ENCODE results near the gene FUBP1. TPM values are rescaled to one million over a fixed set of nuclear protein-coding genes. Genes with fewer than 3 reads are reported as not detected.

Gene FUBP1
- total and polyA plus RNA-seq, 2 of the 8 experiments (the other 6 are each of a cell fraction or from before 2014, with no cell fraction given), result 184 to 201 TPM

DNA sequence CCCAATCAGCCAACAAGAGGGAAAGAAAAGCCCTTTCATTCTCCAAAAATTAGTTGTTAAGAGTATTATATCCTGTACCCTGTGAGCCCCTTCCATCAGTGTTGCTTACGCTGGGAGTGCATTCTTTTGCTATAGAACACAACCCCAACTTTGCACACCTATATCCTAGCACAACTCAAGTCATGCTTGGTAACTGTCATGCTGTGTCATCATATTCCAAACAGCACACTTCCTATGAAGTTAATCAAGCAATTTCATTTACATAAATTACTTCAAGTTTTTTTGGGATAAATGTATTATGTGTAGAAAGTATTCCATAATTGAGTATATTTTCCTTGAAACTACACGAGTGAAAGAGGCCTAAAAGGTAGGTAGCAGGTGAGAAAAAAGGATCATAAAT is 20.0 kb downstream of the FUBP1 start:
- TF ChIP-seq POLR2AphosphoS5 (IDR thresholded peaks at IDR 0.05; ENCODE audit: low read depth, low read length) (0 out of 2 replicates have a peak, but pooled peaks have one; percentile 5), CTBP2 (IDR thresholded peaks at IDR 0.05; ENCODE audit: borderline replicate concordance, insufficient read depth, insufficient read length, low read length) (no peak), SUZ12 (IDR thresholded peaks at IDR 0.05; ENCODE audit: low read length) (no peak), ATF3 (IDR thresholded peaks at IDR 0.05; ENCODE audit: insufficient read depth, low read depth, low read length) (no peak), BRCA1 (IDR thresholded peaks at IDR 0.05; ENCODE audit: low read depth, low read length) (no peak), JUN (IDR thresholded peaks at IDR 0.05; ENCODE audit: low read depth, low read length) (no peak), SP4 (IDR thresholded peaks at IDR 0.05; ENCODE audit: low read length) (no peak)
- H2AK5ac ChIP-seq (ENCODE audit: low read depth, low read length), result no peak overlapping the region
- CTCF ChIA-PET (ENCODE audit: partially characterized antibody), result interaction anchor here (0.5 to 1.5 kb wide), 2 partner anchors 9 to 305 kb away, joined by 3 read pairs; no protein-coding TSS in a partner anchor

More for the DNA sequence above, 20.0 kb downstream of the FUBP1 start:
- Histone ChIP-seq H3K27ac (ENCODE audit: low read depth, low read length) (no peak overlapping the region), H4K91ac (replicated peaks; ENCODE audit: insufficient read length, low read length) (no peak overlapping the region), H3K56ac (replicated peaks; ENCODE audit: insufficient read length, low read depth, low read length) (no peak overlapping the region), H4K20me1 (replicated peaks in 1 of 2; ENCODE audit: control insufficient read depth in 1 of 2, insufficient read depth in 2 of 2, low read length in 2 of 2) (peaks cover 11% of the 10 kb centered on the region in 2 experiments), H3K79me1 (ENCODE audit: low read depth, low read length) (no peaks in the 10 kb centered on the region), H2BK12ac (ENCODE audit: low read depth, low read length) (no peak overlapping the region), H4K5ac (ENCODE audit: insufficient read length, low read depth, low read length) (no peak overlapping the region), H2BK120ac (replicated peaks; ENCODE audit: low read depth, low read length) (no peak overlapping the region), H2BK20ac (ENCODE audit: low read length) (no peak overlapping the region), H3K79me2 (ENCODE audit: control insufficient read depth in 1 of 2, insufficient read depth in 2 of 2, low read length in 2 of 2) (peaks cover 0 to 37% of the 10 kb centered on the region in 2 experiments; a peak in 2 of 4 replicates), H2AFZ (ENCODE audit: low read length) (no peak overlapping the region), H3K4me2 (ENCODE audit: insufficient read depth in 1 of 2, low read depth in 2 of 2, low read length in 2 of 2) (no peak overlapping the region), H4K8ac (ENCODE audit: extremely low read depth, insufficient read depth, low read length) (no peak overlapping the region), H3K18ac (ENCODE audit: extremely low read depth, low read length) (no peak overlapping the region), H2BK15ac (ENCODE audit: low read length) (no peak overlapping the region), H3K23ac (ENCODE audit: insufficient read length) (no peak overlapping the region), H3K23me2 (ENCODE audit: low read depth, low read length) (no peaks in the 10 kb centered on the region), H3K14ac (ENCODE audit: insufficient read length) (no peak overlapping the region), H3K27me3 (replicated peaks in 1 of 4; ENCODE audit: control insufficient read depth in 3 of 4, extremely low read depth in 1 of 4, insufficient read depth in 3 of 4, low read length in 3 of 4) (no peaks in the 10 kb centered on the region), H3K36me3 (ENCODE audit: control insufficient read depth in 2 of 4, insufficient read depth in 4 of 4, low read length in 3 of 4) (peaks cover 46 to 100% (median 92%) of the 10 kb centered on the region in 4 experiments), H2BK5ac (ENCODE audit: low read depth, low read length) (no peak overlapping the region), H3K4ac (replicated peaks; ENCODE audit: insufficient read length, low read depth, low read length) (no peak overlapping the region), H3K4me1 (replicated peaks in 1 of 4; ENCODE audit: control insufficient read depth in 3 of 4, insufficient read depth in 4 of 4, low read length in 3 of 4) (no peaks in the 10 kb centered on the region), H3K9me3 (ENCODE audit: insufficient read depth in 2 of 2, low read depth in 1 of 2, low read length in 1 of 2) (no peaks in the 10 kb centered on the region), H3K4me3 (ENCODE audit: extremely low read depth in 1 of 4, insufficient read depth in 2 of 4, low read depth in 3 of 4, low read length in 4 of 4) (no peak overlapping the region), H3K9ac (replicated peaks in 1 of 4; ENCODE audit: extremely low read depth in 1 of 4, low read depth in 3 of 4, low read length in 3 of 4) (no peak overlapping the region)
- FAIRE-seq (no peak), DNase-seq (ENCODE audit: low read depth in 1 of 2, low spot score in 2 of 2) (no peak)
- WGBS, 2 experiments (ENCODE audit: extremely low coverage in 1 of 2, insufficient coverage in 1 of 2, insufficient read length in 1 of 2, insufficient replicate concordance in 2 of 2, low coverage in 1 of 2, low lambda C conversion rate in 2 of 2, missing lambda C conversion rate in 1 of 2), result 93% methylated on average over 2 of the region's 2 CpGs; no CpG with 5 or more reads in 1 of the 2 experiments
- POLR2A ChIA-PET (ENCODE audit: partially characterized antibody), result interaction anchor here (2.2 to 4.1 kb wide), 2 partner anchors 12 to 19 kb away, joined by 11 to 17 read pairs; partner anchors contain the start of gene FUBP1

Data from H1 (cell line).